Spleen (tissue), 11 donors: ENCODE measurements around the gene RNPS1. TPM values are rescaled to one million over a fixed set of nuclear protein-coding genes. Genes with fewer than 3 reads are reported as not detected.

Source experiments
- DNase-seq: peaks from one replicate; pipeline ENCODE4 v3.0.0-alpha.2; 2020
- H3K27ac ChIP-seq, 8 donors: fragments of 200-600 bp; sonication (generic) in 7 of 8; 1 replicate in 4 of 8; 2 replicates in 4 of 8; pipeline versions ENCODE4 v1.5.0 to v1.8.0; 2016 to 2021; ENCODE audit warnings: inconsistent platforms in 4 of 8, mild to moderate bottlenecking in 4 of 8, moderate library complexity in 1 of 8
- H3K27me3 ChIP-seq, 7 donors: fragments of 200-600 bp; sonication (generic) in 6 of 7; replicated peaks in 1 of 7; 1 replicate in 4 of 7; 2 replicates in 3 of 7; pipeline versions ENCODE4 v1.5.0 to v1.8.0; 2016 to 2021; ENCODE audit warnings: inconsistent platforms in 3 of 7, mild to moderate bottlenecking in 1 of 7
- H3K36me3 ChIP-seq, 6 donors: fragments of 200-600 bp; sonication (generic) in 5 of 6; 1 replicate in 4 of 6; 2 replicates in 2 of 6; pipeline versions ENCODE4 v1.5.0 to v1.8.0; 2016 to 2021; ENCODE audit warnings: inconsistent platforms in 2 of 6
- H3K4me1 ChIP-seq, 6 donors: fragments of 200-600 bp; sonication (generic) in 5 of 6; 1 replicate in 3 of 6; 2 replicates in 3 of 6; pipeline versions ENCODE4 v1.5.0 to v1.8.0; 2016 to 2021; ENCODE audit warnings: inconsistent platforms in 3 of 6
- H3K4me3 ChIP-seq, 8 donors: fragments of 200-600 bp; sonication (generic) in 7 of 8; 1 replicate in 4 of 8; 2 replicates in 4 of 8; pipeline versions ENCODE4 v1.5.0 to v1.8.0; 2016 to 2021; ENCODE audit warnings: inconsistent platforms in 4 of 8, mild to moderate bottlenecking in 4 of 8, moderate library complexity in 2 of 8
- H3K9me3 ChIP-seq, 8 donors: fragments of 200-600 bp; sonication (generic) in 7 of 8; 1 replicate in 4 of 8; 2 replicates in 4 of 8; pipeline versions ENCODE4 v1.5.0 to v1.8.0; 2016 to 2021; ENCODE audit warnings: inconsistent platforms in 4 of 8
- POLR2A ChIP-seq, 3 donors: fragments of 450-650 bp; IDR thresholded peaks; one replicate each; pipeline ENCODE4 v1.5.1; 2017; ENCODE audit warnings: antibody characterized with exemption in 3 of 3, mild to moderate bottlenecking in 1 of 3
- POLR2AphosphoS5 ChIP-seq, 3 donors: sonication (generic); formaldehyde crosslinking; IDR thresholded peaks; one replicate each; pipeline ENCODE4 v1.5.1; 2017; ENCODE audit warnings: antibody characterized with exemption in 3 of 3
- WGBS, 5 donors: extraction: QIAGEN DNeasy Blood & Tissue Kit in 3 of 5; methylation state at CpG; one replicate each; pipeline versions ENCODE4 v1.1.5 to v1.1.7; 2013 to 2018; 5-methylcytosine and 5-hydroxymethylcytosine counted together
- intact Hi-C: fragments of 100-400 bp; cut with DNase I; formaldehyde crosslinking; loops from one replicate; pipeline ENCODE4 v1.15.0; 2023; ENCODE audit warnings: low total_unique reads
- polyA plus RNA-seq, 3 donors: library from polyadenylated mRNA; stranded (reverse); fragments of 200-250 nt; gene quantifications; one replicate each; pipeline ENCODE4 v1.2.1, GENCODE V29; 2013
- total RNA-seq, 7 donors: library from RNA; depleted of rRNA in 3 of 7; stranded (reverse); fragments of >200 nt in 3 of 7; fragmentation: NEBNext Ultra II Directional in 4 of 7; extraction: Animal tissue kit (Norgen Biotek cat#: 25700) in 4 of 7; gene quantifications; one replicate each; pipeline versions ENCODE4 v1.1.0 to v1.2.1, GENCODE V29; 2016 to 2021
- TF ChIP-seq, protein P1 (sequence below), 11 experiments: fragments of 200-600 bp in 7 of 11; fragments of 450-650 bp in 4 of 11; sonication (generic) in 4 of 11; IDR thresholded peaks in 8 of 11; conservative IDR thresholded peaks in 3 of 11; 1 replicate in 7 of 11; 2 replicates in 4 of 11; pipeline versions ENCODE4 v1.4.0 to v1.8.0; 2016 to 2021; ENCODE audit warnings: antibody characterized with exemption in 11 of 11, inconsistent platforms in 4 of 11, mild to moderate bottlenecking in 1 of 11
- donor health status: healthy with polysubstance abuse.
- donor health status: DM: no; HTN: no; CAD: no; lungs with moderate emphysema.
- donor health status: DM: no; HTN: no; CAD: no.
- donor health status: Bipolar disorder and iron deficiency.
- donor health status: healthy.
- donor health status: DM: no; HTN: no; CAD: no.
- donor health status: DM: yes; HTN: yes; CAD: no.

RNPS1 gene
- total and polyA plus RNA-seq, 10 donors = 119 to 180 (median 130) TPM

DNA sequence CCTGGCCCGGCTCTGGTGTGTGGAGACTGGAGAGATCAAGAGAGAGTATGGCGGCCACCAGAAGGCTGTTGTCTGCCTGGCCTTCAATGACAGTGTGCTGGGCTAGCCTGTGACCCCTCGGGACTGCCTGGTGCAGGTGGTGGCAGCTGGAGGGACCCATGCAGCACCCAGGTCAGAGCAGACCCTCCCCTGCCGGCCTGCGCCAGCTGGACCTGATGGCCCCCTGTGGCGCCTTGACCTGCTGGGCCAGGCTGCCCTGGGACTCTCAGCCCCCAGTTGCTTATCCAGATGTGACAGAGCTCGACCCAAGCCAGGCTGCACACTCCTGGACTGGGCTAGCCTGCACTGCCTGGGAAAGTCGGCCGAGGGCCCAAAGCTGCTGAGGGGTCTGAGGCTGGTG lies 59.2 kb downstream of the RNPS1 start:
- Histone ChIP-seq H3K4me1 (peaks cover 28 to 72% (median 51%) of the 10 kb centered on the region in 6 donors), H3K27ac (no peak overlapping the region), H3K4me3 (no peak overlapping the region), H3K36me3 (peaks cover 0 to 54% (median 33%) of the 10 kb centered on the region in 6 donors), H3K9me3 (no peaks in the 10 kb centered on the region), H3K27me3 (no peaks in the 10 kb centered on the region)
- 95 to 97% (median 96%) methylated on average over 5 to 9 of the region's 9 CpGs for WGBS, 5 donors
- intact Hi-C loops = no loop called here
- TF ChIP-seq POLR2A (IDR thresholded peaks at IDR 0.05) (no peak), POLR2AphosphoS5 (IDR thresholded peaks at IDR 0.05) (peak in 1 of 3 donors; percentile 2)
- DNase-seq = no peak

DNA sequence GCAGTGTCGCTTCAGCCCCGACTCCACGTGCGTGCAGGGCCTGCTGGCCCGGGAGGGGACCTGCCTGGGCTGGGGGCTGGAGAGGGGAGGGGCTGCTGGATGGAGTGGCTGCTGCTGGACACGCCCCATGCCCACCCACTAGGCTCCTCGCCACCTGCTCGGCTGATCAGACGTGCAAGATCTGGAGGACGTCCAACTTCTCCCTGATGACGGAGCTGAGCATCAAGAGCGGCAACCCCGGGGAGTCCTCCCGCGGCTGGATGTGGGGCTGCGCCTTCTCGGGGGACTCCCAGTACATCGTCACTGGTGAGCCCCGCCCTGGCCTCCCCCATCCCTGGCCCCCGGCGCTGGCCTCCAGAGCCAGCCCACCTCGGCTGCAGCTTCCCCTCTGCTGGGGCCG lies 59.6 kb downstream of the RNPS1 start:
- TF ChIP-seq POLR2A (IDR thresholded peaks at IDR 0.05) (no peak), POLR2AphosphoS5 (IDR thresholded peaks at IDR 0.05) (peak in 1 of 3 donors; percentile 12)
- TF ChIP-seq, protein P1, sequence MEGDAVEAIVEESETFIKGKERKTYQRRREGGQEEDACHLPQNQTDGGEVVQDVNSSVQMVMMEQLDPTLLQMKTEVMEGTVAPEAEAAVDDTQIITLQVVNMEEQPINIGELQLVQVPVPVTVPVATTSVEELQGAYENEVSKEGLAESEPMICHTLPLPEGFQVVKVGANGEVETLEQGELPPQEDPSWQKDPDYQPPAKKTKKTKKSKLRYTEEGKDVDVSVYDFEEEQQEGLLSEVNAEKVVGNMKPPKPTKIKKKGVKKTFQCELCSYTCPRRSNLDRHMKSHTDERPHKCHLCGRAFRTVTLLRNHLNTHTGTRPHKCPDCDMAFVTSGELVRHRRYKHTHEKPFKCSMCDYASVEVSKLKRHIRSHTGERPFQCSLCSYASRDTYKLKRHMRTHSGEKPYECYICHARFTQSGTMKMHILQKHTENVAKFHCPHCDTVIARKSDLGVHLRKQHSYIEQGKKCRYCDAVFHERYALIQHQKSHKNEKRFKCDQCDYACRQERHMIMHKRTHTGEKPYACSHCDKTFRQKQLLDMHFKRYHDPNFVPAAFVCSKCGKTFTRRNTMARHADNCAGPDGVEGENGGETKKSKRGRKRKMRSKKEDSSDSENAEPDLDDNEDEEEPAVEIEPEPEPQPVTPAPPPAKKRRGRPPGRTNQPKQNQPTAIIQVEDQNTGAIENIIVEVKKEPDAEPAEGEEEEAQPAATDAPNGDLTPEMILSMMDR (IDR thresholded peaks at IDR 0.05 in 8 of 11, conservative IDR thresholded peaks at IDR 0.05 in 3 of 11) = no peak
- peaks cover 23 to 68% (median 46%) of the 10 kb centered on the region in 6 donors for H3K4me1 ChIP-seq
- no peak overlapping the region for H3K27ac ChIP-seq
- H3K27me3 ChIP-seq = no peaks in the 10 kb centered on the region
- H3K36me3 ChIP-seq = peaks cover 0 to 54% (median 33%) of the 10 kb centered on the region in 6 donors
- WGBS, 5 donors = 87 to 97% (median 89%) methylated on average over 11 to 23 of the region's 23 CpGs
- no peak for DNase-seq
- intact Hi-C loops = no loop called here
- H3K9me3 ChIP-seq = no peaks in the 10 kb centered on the region
- no peak overlapping the region for H3K4me3 ChIP-seq

DNA sequence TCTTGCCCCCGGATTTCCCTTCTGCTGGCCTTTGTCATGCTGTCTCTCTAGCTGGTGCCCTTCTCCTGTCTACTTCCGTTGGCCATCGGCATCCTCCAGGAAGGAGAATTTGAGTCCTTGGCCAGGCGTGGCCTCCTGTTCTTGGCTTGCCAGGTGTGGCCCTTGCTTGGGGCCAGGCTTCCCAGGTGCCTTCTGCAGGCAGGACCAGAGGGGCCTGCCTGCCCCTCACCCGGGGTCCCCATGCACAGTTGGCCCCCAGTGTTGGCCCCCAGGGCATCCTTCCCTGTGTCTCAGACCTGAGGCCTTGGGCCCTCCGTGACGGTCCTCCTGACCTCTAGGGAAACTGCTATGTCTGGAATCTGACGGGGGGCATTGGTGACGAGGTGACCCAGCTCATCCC lies 60.1 kb downstream of the RNPS1 start:
- intact Hi-C loops = no loop called here
- Histone ChIP-seq H3K4me1 (peaks cover 19 to 63% (median 42%) of the 10 kb centered on the region in 6 donors), H3K27ac (no peak overlapping the region), H3K9me3 (no peaks in the 10 kb centered on the region), H3K36me3 (peaks cover 0 to 54% (median 33%) of the 10 kb centered on the region in 6 donors), H3K4me3 (no peak overlapping the region), H3K27me3 (no peaks in the 10 kb centered on the region)
- whole genome bisulfite sequencing, 5 donors = 83 to 91% (median 86%) methylated on average over 9 of the region's 9 CpGs
- TF ChIP-seq POLR2AphosphoS5 (IDR thresholded peaks at IDR 0.05) (no peak), POLR2A (IDR thresholded peaks at IDR 0.05) (no peak)
- TF ChIP-seq, protein P1 (IDR thresholded peaks at IDR 0.05 in 8 of 11, conservative IDR thresholded peaks at IDR 0.05 in 3 of 11) = no peak
- no peak for DNase-seq

DNA sequence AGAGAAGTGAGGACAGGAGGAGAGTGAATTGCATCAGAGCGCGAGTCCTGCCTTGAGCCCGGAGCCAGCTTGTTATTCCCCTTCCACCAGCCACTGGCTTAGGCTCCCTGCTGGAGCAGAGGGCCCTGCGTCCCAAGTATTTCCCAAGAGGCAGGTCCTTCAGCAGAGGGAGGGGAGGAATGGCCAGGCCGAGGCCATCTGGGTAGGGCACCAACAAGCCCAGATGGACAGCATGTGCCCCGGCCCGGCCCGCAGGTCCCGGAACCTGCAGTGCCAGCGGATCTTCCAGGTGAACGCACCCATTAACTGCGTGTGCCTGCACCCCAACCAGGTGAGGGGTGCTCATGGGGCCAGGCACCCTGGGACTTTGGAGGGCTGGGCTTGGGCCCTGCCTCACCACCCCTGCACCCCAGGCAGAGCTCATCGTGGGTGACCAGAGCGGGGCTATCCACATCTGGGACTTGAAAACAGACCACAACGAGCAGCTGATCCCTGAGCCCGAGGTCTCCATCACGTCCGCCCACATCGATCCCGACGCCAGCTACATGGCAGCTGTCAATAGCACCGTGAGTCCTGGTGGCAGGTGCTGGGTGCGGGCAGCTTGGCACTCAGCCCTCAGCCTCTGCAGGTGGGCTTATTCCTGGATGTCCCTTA lies 61.0 kb downstream of the RNPS1 start:
- no peak for DNase-seq

More for the DNA sequence above, 61.0 kb downstream of the RNPS1 start:
- Histone ChIP-seq H3K27me3 (no peaks in the 10 kb centered on the region), H3K27ac (peak overlapping the region in 2 of 8 donors; percentile 97 to 99), H3K9me3 (no peaks in the 10 kb centered on the region), H3K36me3 (peaks cover 0 to 46% (median 33%) of the 10 kb centered on the region in 6 donors), H3K4me1 (peaks cover 12 to 54% (median 34%) of the 10 kb centered on the region in 6 donors), H3K4me3 (peak overlapping the region in 1 of 8 donors; percentile 82)
- TF ChIP-seq POLR2A (IDR thresholded peaks at IDR 0.05) (no peak), POLR2AphosphoS5 (IDR thresholded peaks at IDR 0.05) (peak in 1 of 3 donors; percentile 43)
- TF ChIP-seq, protein P1 (IDR thresholded peaks at IDR 0.05 in 8 of 11, conservative IDR thresholded peaks at IDR 0.05 in 3 of 11) = no peak
- intact Hi-C loops = no loop called here
- 84 to 94% (median 90%) methylated on average over 10 to 23 of the region's 23 CpGs for WGBS, 5 donors
